ENCODE measurements around the gene TAF4B.
"Not testable (repeated sequence)": the region's sequence is repeated elsewhere in the genome, so short reads cannot be mapped to it uniquely, and the experiment has no call there.

TAF4B gene, protein sequence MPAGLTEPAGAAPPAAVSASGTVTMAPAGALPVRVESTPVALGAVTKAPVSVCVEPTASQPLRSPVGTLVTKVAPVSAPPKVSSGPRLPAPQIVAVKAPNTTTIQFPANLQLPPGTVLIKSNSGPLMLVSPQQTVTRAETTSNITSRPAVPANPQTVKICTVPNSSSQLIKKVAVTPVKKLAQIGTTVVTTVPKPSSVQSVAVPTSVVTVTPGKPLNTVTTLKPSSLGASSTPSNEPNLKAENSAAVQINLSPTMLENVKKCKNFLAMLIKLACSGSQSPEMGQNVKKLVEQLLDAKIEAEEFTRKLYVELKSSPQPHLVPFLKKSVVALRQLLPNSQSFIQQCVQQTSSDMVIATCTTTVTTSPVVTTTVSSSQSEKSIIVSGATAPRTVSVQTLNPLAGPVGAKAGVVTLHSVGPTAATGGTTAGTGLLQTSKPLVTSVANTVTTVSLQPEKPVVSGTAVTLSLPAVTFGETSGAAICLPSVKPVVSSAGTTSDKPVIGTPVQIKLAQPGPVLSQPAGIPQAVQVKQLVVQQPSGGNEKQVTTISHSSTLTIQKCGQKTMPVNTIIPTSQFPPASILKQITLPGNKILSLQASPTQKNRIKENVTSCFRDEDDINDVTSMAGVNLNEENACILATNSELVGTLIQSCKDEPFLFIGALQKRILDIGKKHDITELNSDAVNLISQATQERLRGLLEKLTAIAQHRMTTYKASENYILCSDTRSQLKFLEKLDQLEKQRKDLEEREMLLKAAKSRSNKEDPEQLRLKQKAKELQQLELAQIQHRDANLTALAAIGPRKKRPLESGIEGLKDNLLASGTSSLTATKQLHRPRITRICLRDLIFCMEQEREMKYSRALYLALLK

DNA sequence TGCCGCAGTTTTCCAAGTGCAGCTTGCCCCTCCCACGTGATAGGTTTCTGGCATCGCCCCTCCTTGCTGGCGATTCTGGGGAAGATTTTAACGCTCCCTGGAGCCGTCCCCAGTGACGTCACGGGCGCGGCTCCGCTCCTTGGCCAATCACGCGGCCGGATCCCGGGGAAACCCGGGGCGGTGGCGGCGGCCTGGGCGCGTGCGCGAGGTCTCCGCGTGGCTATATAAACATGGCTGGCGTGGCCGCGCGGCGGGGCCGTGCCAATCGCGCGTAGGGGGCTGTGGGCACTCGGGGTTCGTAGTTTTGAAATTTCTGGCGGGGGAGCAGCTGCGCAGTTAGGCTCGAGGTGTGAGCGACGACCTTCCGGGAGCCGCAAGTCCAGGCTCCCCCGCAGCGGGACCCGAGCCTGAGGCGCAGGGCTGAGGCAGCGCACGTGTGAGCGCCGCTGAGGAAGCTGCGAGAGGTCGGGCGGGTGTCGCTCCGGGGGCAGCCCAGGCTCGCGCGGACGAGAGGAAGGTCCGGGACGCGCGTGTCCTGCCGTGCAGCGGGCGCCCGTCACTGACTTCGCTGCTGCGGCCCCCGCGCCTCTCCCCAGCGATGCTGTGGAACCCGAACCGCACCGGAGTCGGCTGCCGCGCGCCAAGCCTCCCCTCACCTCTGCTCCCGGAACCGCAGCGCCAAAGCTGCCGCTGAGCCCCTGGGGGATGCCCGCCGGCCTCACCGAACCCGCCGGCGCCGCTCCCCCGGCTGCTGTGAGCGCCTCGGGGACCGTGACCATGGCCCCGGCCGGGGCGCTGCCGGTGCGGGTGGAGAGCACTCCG lies at the start of gene TAF4B:
Gene TAF4B, plus strand, starts transcription at position 217 of the 822 bp plus-strand sequence. Its CDS starts 489 bp downstream, at position 706.
- peak; percentile 86 to 94 (median 91) for DNase-seq (ENCODE audit: low read depth in 4 of 4, low spot score in 1 of 4)

DNA sequence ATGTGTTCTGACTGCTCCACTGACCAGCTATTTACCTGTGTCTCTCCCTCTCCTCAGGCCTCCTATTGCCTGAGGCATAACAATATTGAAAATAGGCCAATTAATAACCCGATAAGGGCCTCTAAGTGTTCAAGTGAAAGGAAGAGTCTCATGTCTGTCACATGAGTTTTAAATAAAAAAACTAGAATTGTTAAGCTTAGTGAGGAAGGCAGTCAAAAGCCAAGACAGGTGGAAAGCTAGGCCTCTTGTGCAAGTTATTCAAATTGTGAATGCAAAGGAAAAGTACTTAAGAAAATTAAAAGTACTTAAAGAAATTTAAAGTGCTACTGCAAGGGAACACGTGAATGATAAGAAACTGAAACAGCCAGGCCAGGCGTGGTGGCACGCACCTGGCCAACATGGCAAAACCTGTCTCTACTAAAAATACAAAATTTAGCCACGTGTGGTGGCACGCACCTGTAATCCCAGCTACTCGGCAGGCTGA lies 44.9 kb upstream of the TAF4B start:
- no peak for DNase-seq (ENCODE audit: low read depth in 4 of 4, low spot score in 1 of 4)

DNA sequence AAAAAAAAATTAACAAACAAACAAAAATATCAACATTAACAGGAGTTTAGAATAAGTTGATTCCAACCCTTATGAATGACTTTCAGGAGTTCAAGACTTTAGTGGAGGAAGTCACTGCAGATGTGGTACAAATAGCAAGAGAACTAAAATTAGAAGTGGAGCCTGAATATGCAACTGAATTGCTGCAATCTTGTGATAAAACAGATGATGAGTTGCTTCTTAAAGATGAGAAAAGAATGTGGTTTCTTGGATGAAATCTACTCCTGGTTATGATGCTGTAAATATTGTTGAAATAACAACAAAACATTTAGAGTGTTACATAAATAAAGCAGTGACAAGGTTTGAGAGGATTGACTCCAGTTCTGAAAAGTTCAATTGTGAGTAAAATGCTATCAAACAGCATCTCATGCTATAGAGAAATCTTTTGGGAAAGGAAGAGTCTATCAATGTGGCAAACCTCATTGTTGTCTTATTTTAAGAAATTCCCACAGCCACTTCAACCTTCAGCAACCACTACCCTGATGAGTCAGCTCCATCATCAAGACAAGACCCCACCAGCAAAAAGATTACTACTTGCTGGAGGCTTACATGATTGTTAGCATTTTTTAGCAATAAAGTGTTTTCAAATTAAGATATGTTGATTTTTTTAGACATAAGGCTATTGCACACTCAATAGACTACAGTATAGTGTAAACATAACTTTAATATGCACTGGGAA lies 42.7 kb upstream of the TAF4B start:
- no peak for DNase-seq (ENCODE audit: low read depth in 4 of 4, low spot score in 1 of 4)

DNA sequence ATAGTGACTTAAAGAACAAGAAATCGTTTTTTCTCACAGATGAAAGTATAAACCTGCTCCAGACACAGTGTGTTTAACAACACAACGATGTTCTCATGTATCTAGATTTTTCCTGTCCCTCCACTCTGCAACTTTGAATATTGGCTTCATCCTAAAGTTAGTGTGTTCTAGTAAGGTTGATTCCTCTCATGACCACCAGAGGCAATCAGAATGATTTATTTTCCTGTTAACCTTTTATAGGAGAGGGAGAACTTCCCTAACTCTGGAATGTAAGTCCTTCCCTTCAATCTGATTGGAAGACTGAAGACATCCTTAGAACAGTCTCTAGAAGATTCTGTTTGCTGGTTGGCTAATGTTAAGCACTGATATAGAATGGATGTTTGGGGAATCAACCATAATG lies 41.0 kb upstream of the TAF4B start:
- DNase-seq (ENCODE audit: low read depth in 4 of 4, low spot score in 1 of 4), result no peak

DNA sequence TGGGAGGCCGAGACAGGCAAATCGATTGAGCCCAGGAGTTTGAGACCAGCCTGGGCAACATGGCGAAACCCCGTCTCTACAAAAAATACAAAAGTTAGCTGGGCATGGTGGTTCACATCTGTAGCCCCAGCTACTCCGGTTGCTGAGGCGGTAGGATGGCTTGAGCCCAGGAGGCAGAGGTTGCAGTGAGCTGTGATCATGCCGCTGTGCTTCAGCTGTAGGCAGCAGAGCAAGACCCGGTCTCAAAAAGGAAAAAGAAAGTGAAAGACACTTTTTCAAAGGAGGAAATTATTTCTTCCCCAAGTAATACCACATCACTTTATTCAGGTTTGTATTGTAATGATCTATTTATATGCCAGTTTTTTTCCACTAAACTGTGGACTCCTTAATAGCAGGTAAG lies 35.7 kb upstream of the TAF4B start:
- peak in 1 of 4 experiments; percentile 12 for DNase-seq (ENCODE audit: low read depth in 4 of 4, low spot score in 1 of 4)

DNA sequence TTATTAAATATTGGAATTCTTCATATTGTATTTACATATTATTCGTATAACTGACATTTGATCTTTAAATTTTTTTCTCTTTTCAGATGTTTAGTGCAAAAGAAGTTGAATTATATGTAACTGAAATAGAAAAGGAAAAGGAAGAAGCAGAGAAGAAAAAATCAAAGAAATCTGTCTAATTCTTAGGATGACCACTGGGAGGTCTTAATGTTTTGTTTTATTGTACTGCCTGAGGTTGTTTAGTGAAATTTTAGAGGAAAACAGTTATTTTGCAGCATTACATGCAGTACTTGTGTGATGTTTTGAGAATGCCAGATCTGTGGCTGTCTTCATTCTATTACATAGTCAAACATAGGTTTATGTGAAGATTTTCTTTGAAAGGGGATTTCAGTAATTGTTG lies 34.0 kb upstream of the TAF4B start:
- no peak for DNase-seq (ENCODE audit: low read depth in 4 of 4, low spot score in 1 of 4)

DNA sequence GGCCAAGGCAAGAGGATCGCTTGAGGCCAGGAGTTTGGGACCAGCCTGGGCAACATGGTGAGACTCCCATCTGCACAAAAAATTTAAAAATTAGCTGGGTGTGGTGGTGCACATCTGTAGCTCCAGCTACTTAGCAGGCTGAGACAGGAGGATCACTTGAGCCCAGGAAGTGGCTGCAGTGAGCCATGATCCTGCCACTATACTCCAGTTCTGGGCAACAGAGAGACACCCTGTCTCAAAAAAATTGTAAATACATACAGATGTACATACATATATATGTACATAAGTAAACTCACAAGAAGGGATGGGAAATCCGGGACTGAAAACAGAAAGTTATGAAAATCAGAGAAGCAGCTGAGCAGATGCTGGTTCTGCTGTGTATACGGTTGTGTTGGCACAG lies 29.6 kb upstream of the TAF4B start:
- DNase-seq (ENCODE audit: low read depth in 4 of 4, low spot score in 1 of 4), result no peak

DNA sequence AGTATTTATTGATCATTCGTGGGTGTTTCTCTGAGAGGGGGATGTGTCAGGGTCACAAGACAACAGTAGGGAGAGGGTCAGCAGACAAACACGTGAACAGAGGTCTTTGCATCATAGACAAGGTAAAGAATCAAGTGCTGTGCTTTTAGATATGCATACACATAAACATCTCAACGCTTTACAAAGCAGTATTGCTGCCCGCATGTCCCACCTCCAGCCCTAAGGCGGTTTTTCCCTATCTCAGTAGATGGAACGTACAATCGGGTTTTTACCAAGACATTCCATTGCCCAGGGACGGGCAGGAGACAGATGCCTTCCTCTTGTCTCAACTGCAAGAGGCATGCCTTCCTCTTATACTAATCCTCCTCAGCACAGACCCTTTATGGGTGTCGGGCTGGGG lies 24.2 kb upstream of the TAF4B start:
- DNase-seq (ENCODE audit: low read depth in 4 of 4, low spot score in 1 of 4), result not testable (repeated sequence)

DNA sequence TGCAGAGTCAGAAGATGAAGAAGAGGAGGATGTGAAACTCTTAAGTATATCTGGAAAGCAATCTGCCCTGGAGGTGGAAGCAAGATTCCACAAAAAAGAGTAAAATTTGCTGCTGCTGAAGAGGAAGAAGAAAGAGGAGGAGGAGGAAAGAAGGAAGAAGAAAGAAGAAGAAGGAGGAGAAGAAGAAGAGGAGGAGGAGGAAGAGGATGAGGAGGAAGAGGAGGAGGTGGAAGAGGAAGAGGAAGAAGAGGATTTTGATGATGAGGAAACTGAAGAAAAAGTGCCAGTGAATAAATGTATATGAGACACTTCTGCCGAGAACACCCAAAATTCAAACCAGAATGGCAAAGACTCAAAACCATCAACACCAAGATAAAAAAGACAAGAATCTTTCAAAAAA lies 20.9 kb upstream of the TAF4B start:
- DNase-seq (ENCODE audit: low read depth in 4 of 4, low spot score in 1 of 4), result no peak

DNA sequence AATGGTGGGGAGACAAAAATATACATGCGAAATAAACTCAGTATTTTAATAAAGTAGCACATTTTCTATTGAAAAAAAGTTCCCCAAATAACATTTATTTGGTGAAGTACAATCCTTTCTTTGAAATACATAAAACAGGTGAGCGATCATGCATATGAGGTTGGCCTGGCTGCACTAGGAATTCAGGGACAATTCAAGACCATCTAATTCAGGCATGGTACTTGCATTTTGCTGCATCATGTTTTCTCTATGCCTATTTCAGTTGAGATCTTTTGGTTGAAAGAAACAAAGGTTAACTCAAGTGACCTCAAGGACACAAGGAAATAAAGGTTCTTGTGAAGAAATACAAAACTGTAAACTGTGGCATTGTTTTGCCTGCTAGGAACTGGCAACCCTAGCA lies 19.8 kb upstream of the TAF4B start:
- DNase-seq (ENCODE audit: low read depth in 4 of 4, low spot score in 1 of 4), result no peak

DNA sequence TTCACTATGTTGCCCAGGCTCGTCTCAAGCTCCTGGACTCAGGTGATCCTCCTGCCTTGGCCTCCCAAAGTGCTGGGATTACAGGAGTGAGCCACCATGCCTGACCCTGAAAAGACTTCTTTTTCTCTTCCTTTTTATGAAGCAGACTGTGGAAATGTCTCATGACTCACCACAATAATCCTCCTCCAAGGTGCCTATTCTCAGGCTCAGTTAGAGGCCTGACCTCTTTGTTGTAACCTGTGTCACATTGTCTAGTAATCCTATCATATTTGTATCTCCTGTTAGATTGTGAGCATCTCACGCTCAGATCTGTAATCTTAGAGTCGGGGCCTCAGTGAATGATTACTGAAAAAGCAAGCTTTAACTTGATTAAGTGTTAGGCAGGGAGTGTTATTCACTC lies 18.3 kb upstream of the TAF4B start:
- no peak for DNase-seq (ENCODE audit: low read depth in 4 of 4, low spot score in 1 of 4)

DNA sequence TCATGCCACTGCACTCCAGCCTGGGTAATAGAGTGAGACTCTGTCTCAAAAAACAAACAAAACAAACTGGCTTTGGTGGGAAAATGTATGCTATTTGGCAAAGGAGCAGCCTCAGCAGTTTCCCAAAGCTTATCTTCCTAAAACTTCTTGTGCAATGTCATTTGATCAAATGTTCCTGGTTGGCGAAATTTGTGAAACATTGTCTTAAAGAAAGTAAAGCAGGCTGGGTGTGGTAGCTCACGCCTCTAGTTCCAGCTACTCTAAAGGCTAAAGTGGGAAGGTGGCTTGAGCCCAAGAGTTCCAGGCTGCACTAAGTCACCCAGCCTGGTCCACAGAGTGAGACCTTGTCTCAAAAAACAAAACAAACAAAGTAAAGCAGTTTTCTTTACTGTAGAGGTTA lies 17.3 kb upstream of the TAF4B start:
- DNase-seq (ENCODE audit: low read depth in 4 of 4, low spot score in 1 of 4), result no peak

DNA sequence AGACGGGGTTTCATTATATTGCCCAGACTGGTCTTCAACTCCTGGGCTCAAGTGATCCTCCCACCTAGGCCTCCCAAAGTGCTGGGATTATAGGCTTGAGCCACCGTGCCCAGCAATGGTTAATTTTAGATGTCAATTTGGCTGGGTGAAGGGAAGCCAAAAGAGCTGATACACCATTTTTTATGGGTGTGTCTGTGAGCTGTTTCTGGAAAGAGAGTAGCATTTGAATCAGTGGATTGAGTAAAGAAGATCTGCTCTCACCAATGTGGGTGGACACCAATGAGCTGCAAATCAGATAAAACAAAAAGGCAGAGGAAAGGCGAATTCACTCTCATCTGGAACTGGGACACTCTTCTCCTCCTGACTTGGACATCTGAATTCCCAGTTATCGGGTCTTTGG lies 16.1 kb upstream of the TAF4B start:
- no peak for DNase-seq (ENCODE audit: low read depth in 4 of 4, low spot score in 1 of 4)

DNA sequence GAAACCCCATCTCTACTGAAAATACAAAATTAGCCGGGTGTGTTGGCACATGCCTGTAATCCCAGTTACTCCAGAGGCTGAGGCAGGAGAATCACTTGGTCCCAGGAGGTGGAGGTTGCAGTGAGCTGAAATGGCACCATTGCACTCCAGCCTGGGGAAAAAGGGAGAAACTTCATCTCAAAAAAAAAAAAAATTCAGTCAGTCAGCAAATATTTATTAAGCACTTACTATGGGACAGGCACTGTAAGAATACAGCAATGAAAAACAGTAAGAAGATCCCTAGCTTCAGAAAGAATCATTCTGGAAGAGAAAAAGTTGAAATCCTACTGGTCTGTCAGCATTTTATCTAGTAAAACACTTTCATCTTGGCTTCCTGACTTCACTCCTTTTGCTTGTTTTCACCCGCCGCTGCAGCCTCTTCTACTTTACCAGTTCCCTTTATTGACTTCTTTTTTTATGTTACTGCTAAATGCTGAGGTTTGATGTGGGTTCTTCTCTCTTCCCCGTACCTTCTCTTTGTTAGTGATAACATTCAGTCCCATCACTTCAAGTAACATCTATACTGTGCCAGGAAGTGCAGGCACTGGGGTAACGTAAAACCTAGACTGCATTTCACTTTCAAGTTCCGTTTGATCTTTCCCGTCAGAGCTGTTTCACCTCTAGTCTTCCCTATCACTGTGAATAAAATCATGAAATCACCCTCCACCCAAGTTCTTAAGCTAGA lies 10.8 kb upstream of the TAF4B start:
- no peak for DNase-seq (ENCODE audit: low read depth in 4 of 4, low spot score in 1 of 4)

DNA sequence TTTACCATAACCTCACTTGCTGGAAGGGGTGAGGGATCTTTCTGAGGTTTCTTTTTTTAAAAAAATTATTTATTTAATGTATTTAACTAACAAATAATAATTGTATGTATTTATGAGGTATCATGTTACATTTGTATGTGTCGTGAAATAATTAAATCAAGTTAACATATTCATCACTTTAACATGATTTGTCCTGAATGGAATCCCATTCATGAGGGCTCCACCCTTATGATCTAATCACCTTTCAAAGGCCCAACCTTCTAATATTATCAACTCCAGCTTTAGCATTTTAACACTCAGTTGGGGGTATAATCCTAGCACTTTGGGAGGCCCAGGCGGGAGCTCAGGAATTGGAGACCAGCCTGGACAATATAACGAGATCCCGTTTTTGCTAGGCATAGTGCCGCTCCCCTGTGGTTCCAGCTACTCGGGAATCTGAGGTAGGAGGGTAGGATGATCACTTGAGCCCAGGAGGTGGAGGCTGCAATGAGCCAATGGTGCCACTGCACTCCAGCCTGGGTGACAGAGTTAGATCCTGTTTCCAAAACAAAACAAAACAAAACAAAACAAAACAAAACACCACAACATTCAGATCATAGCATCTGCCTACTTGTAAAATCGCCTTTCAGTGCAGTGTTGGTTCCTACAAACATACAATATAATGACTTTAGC lies 1.1 kb upstream of the TAF4B start:
- no peak for DNase-seq (ENCODE audit: low read depth in 4 of 4, low spot score in 1 of 4)

DNA sequence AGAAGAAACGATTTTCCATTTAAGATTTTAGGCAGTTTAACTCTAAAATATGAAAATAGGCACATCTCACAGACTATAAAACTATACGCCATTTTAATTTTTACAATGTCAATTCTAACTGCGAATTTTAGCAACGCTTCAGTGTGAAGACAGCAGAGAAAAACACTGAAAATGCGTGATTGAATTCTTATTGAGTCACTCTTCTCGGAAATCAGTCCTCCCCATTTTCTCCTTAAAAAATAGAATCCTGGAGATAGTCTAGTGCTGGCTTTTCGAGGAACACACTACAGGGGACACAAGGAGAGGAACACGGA lies 373 bp upstream of the TAF4B start:
- no peak for DNase-seq (ENCODE audit: low read depth in 4 of 4, low spot score in 1 of 4)

DNA sequence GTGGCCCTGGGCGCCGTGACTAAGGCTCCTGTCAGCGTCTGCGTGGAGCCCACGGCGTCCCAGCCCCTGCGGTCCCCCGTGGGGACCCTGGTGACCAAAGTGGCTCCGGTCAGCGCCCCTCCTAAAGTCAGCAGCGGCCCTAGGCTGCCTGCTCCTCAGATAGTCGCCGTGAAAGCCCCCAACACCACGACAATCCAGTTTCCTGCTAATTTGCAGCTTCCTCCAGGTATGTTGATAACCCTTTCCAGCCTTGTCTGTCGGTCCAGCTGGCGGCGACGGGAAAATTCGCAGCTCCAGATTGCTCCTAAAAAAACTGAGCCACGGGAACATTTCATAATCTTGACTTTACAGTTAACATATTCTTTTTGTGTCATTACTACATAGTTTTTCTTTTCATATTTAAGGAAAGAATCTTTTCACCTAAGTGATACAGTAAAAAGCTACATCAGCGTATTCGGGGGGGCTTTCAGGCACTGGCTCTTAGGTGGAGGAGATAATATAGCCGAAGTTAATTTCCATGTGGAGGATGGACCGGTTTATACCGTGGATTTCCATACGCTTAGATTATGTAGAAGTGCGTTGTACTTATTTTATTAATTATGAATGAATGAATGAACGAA lies 916 bp downstream of the TAF4B start:
- DNase-seq (ENCODE audit: low read depth in 4 of 4, low spot score in 1 of 4), result no peak

DNA sequence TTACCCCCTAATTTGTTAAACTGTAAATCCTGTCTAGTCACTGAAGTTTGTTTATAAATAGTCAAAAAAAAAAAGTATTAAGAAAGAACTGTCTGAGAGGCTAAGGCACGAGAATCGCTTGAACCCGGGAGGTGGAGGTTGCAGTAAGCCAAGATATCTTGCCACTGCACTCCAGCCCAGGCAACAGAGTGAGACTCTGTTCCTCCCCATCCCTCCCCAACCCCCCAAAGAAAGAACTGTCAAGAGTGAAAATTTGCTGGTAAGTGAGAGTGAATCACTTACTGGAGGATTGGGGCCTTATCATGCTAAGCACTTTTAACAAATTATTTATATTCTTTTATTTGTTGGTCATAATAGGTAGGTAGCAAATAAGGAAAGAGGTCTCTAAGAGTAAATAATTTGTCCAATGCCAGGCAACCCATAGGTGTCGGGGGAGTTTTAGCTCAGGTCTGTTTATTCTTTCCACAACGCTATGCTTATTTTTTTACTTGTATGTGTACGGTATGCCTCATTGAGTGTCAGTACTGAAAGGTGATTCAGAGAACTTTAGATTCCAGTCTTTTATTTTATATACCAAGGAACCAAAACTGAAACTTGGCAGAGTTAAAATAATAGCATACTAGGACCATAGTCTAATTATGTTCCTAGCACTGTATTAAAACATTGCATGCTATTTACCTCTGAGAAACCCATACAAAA lies 2.5 kb downstream of the TAF4B start:
- DNase-seq (ENCODE audit: low read depth in 4 of 4, low spot score in 1 of 4), result no peak

DNA sequence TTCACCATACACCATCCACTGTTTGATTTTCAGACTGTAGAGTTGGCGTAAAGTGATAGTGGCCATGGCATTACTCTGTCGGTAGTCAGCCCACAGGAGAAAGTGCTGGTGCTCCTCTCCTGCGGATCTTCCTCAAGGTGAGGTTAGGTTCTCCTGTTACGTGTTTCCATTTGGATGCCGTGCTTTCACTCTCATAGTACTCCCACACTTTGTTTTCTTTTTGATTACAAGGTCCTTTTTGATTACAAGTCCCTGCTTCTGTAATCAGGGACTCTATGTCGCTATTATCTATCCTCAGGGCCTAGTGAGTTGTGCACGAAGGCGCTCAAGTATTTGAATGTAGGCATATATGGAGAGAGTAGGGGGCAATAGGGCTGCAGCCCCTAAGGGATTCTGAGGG lies 4.3 kb downstream of the TAF4B start:
- DNase-seq (ENCODE audit: low read depth in 4 of 4, low spot score in 1 of 4), result no peak
